ENCODE data around the gene ITPA.

DNA sequence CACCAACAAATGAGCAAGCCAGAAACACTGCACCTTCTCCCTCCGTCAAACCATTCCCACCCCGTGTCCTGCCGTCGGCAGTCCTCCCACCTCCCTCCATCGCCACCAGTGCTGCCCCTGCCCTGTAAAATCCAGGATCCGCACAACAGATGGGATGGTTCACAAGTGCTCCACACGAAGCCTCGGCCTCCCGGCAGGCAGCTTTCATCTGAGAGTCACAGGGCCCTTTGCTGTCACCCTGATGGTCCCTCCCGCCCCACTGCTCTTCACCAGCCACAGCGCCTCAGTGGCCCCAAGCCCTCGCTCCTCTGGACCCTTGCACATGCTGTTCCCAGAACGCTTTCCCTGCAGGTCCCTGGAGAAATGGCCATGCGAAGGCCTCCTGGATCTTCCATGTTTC lies 17.6 kb downstream of the ITPA start:
- no peak for TF ChIP-seq POLR2A (IDR thresholded peaks at IDR 0.05)
- TF ChIP-seq, protein P1, sequence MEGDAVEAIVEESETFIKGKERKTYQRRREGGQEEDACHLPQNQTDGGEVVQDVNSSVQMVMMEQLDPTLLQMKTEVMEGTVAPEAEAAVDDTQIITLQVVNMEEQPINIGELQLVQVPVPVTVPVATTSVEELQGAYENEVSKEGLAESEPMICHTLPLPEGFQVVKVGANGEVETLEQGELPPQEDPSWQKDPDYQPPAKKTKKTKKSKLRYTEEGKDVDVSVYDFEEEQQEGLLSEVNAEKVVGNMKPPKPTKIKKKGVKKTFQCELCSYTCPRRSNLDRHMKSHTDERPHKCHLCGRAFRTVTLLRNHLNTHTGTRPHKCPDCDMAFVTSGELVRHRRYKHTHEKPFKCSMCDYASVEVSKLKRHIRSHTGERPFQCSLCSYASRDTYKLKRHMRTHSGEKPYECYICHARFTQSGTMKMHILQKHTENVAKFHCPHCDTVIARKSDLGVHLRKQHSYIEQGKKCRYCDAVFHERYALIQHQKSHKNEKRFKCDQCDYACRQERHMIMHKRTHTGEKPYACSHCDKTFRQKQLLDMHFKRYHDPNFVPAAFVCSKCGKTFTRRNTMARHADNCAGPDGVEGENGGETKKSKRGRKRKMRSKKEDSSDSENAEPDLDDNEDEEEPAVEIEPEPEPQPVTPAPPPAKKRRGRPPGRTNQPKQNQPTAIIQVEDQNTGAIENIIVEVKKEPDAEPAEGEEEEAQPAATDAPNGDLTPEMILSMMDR (IDR thresholded peaks at IDR 0.05): no peak
